ENCODE data around the gene PNCK.

Gene PNCK

DNA sequence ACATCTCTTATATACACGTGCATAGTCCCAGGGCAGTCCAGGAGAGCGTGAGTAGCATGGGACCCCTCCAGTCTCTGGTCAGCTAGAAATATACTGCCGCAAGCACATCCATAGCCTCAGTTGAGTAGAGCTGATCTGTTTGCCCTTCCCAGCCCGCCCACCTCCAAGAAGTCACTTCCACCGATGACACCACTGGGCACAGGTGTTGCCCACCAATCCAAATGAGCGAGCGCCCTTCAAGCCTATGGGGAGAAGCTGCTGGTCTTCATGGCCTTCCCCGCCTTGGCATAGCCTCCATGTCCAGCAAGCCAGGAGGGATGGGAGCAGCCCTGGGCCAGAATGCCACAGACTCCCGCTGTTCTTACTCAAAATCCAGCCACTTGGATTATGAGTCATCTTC lies 16.5 kb downstream of the PNCK start:
- DNase-seq = no peak

DNA sequence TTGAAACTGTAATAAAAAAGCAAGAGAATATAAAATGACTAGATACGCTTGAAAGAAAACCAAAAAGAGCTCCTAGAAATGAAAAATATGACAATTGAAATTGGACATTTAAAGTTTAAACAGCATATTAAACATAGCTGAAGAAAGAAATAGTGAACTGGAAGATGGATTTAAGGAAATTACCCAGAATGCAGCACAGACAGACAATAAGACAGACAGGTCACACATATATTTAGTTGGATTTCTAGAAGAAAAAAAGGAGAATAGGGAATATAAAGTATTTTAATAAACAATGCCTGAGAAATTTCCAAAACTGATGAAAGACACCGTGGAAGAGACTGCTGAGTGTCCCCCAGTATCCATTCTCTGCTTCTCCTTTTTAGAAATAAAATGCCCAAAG lies 20.1 kb downstream of the PNCK start:
- DNase-seq = no peak

DNA sequence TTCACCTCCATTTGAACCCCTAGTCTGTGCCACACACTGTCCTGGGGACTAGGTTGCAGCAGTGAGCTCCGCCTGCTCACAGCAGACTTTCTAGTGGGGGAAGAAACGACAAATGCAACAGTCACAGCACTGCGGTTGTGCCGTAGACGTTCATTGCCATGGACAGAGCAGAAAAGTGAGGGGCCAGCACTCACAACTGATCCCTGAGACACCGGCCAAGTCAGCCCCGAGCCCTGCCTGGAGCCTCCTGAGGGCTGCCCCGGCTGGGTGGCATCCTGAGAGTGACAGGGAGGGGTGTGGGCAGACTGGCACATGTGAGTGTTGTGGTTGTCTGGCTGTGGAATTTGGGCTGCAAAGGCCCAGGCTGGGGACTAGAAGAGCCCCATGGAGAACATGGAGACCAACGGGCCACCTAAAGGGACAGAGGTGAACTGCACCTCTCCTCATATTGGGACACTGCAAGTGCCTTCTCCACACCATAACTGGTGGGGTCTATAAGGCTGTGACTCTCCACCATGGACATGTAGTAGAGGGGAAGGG lies 22.0 kb downstream of the PNCK start:
- no peak for DNase-seq

DNA sequence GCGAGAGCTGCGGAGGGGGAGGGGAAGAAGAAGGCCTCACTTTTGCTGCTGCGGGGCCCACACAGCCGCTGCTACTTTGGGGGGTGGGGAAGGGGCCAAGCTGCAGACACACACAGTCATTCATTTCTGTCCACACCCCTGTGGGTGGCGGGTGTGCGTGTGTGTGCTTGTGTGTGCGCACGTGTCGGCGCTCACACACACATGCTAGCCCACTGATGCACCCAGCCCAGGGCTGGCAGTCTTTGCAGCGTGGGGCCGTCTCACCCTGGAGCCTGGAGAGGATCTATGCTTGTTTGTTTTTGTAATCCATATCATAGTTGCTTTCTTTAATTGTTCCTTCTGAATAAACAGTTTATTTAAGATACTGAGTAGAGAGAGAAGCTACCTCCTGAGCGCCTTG lies 22.7 kb downstream of the PNCK start:
- no peak for DNase-seq

DNA sequence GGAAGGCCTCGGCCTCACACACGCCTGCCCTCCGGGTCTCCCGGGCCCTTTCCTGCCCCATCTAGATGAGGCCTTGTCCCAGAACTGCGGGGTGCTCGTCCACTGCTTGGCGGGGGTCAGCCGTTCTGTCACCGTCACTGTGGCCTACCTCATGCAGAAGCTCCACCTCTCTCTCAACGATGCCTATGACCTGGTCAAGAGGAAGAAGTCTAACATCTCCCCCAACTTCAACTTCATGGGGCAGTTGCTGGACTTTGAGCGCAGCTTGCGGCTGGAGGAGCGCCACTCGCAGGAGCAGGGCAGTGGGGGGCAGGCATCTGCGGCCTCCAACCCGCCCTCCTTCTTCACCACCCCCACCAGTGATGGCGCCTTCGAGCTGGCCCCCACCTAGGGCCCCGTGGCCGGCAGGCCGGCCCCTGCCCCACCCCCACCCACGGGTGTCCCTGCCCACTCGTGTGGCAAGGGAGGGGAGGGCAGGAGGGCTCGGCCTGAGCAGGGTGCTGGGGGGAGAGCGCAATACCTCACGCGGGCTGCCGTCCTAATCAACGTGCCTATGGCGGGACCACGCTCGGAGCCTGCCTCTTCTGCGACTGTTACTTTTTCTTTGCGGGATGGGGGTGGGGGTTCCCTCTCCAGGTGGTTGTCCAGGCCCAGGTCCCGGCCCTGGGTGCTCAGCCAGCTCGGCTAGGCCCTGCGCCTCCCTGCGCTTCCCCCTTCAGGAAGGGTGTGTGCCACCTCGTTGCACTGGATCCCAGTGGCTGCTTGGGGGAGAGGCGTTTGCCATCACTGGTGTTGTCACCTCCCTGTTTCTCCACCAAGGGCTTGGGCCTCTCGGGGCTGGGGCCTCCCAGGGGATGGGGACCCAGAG lies 23.5 kb downstream of the PNCK start:
- no peak for DNase-seq

DNA sequence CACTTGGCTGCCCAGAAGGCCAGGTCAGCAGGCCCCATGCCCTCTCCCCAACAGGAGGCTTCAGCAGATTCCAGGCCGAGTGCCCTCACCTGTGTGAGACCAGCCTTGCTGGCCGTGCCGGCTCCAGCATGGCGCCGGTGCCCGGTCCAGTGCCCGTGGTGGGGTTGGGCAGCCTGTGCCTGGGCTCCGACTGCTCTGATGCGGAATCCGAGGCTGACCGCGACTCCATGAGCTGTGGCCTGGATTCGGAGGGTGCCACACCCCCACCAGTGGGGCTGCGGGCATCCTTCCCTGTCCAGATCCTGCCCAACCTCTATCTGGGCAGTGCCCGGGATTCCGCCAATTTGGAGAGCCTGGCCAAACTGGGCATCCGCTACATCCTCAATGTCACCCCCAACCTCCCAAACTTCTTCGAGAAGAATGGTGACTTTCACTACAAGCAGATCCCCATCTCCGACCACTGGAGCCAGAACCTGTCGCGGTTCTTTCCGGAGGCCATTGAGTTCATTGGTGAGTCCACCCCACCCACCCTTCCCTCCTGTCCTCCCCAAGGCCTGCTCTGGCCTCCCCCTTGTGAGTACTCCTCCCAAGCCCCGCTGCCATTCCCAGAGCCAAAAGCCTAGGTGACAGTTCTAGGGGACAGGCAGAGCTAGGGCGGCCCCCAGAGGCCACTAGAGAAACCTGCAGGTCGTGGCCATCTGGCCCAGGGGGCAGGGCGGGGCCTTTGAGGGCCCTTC lies 24.3 kb downstream of the PNCK start:
- DNase-seq = peak; percentile 50

DNA sequence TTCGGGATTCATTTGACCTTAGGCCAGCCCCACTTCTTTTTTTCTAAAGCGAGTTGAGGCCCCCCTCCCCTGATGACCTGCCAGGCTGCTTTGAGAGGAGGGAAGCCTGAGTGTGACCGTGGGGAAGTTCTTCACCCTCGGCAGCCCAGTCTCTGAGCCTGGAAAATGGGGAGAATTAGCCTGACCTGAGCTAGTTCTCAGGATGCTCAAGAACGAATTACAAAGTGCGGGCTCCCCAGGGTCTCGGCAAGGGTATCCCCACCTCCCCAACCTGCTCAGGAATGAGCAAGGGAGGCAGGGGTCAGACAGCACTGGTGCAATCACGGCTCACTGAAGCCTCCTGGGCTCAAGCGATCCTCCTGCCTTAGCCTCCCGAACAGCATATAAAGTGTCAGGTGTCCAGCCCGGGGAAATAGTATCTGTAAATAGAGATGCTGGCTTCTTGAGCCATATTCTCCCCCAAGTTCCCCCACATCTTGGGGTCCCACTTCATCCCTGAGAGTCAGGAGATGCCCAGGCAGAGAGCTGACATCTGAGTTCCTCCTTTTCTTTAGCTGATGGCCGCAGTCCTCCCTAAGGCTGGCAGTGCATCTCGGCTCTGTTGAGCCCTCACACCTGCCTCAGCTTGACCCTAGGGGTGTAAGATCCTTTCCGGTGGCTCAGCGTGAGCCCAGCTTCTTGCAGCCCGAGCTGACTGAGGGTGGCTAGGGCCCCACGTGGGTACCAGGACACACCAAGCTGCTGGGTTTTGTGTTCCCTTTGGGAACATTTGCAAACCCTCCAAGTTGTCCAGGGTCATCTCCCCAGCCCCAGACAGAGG lies 25.0 kb downstream of the PNCK start:
- no peak for DNase-seq

DNA sequence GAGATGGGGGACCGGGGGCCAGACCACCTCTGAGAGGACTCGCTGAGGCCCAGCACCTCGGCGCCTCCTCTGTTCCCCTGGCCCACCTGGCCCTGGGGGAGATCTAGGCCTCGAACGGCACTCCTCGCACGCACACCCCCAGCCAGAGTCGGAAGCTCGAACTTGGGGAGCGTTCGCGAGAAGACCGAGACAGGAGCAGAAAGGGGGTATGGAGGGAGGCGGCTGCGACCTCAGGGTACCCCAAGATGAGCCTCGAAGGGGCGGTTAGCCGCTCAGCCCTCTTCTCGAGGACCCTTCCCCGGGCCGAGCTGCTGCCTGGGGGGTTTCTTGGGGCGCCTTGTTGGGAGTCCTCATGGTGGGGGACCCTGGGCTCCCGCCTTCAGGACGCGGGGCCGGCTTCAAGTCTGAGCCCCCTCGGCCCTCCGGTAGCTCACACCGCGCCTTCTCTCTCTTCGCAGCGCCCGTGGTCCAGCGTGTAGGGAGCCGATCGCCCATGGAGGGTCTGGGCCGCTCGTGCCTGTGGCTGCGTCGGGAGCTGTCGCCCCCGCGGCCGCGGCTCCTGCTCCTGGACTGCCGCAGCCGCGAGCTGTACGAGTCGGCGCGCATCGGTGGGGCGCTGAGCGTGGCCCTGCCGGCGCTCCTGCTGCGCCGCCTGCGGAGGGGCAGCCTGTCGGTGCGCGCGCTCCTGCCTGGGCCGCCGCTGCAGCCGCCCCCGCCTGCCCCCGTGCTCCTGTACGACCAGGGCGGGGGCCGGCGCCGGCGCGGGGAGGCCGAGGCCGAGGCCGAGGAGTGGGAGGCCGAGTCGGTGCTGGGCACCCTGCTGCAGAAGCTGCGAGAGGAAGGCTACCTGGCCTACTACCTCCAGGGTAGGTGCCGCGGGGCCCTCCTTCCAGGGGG lies 25.9 kb downstream of the PNCK start:
- DNase-seq = no peak

DNA sequence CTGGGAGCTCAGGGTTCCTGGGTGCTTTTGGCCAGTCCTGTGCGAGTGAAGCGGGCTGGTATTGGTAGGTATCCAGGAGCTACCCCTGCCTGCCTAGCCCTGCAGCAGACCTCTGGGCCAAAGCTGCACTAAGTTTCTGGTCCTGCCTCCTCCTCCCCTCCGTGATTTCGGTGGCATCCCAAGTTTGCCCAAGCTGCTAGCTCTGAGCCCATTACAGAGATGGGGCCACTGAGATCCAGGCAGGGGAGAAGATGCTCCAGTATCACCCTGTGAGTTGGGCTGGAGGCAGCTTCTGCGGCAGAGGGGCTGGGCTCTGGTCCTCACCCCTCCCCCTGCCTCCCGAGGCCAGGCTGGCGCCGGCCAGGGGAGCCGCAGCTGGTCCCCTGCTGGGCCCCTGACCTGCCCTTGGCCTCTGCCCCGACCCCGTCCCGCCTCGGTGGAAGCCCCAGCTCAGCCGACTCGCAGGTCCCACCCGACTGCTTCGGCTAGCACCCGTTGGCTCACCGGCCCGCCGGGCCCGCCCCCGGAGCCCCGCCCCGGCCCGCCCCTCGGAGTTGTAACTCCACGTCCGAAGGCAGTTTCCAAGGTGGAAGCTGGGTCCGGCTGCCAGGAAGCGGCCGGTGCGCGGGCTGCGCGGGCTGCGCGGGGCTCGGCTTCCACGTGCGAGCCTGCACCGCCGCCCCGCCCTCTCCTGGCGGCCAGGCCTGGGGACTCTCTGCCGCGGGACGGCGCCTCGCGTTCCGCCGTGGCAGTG lies 26.8 kb downstream of the PNCK start, which contains the start of gene DUSP9:
DUSP9 (plus strand) TSS at position 584 of the 754 bp plus-strand sequence. CDS start 751 bp downstream, outside the sequence.
- DNase-seq = no peak

DNA sequence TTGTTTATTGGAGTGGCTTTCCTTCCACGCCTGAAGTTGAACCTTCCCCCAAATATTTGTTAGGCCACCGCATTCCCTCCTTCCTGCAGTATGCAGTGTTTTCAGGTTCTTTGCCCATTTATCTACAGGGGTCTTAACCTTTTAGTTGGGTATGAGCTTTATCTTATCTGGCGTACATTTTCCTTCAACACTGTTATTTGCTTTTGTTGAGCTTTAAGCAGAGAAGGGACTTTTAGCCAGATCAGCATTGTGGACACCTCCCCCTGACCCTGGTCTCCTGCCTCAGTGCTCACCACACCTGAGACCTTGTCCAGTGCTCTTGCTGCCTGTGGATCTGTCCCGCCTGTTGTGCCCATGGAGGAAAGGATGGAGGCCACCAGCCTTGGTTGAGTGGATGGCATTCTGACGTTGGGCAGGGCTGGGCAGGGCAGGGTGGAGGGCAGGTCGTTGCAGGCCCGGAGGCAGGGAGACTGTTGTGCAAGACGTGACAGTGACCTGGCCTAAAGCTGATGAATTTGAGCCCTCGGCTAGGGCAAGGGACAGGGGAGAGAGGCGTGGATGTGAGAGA lies 27.6 kb downstream of the PNCK start:
- no peak for DNase-seq

DNA sequence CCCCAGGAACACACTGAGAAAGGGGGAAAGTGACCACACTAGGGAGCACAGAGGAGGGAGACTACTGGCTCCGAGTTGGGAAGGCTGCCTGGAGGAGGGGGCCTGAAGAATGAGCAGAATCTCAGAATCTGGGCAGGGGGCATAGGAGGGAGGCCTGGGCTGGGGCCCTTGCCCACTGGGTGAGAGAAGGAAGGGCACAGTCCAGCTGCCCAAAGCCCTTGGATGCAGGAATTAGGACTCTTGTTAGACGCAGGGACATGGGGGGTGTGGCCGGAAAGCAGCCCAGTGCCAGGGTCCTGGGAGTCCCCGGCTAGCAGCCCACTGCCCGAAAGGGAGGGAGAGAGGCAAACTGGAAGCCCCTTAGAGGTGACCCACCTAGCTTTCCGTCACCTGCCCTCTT lies 28.5 kb downstream of the PNCK start:
- DNase-seq = no peak

DNA sequence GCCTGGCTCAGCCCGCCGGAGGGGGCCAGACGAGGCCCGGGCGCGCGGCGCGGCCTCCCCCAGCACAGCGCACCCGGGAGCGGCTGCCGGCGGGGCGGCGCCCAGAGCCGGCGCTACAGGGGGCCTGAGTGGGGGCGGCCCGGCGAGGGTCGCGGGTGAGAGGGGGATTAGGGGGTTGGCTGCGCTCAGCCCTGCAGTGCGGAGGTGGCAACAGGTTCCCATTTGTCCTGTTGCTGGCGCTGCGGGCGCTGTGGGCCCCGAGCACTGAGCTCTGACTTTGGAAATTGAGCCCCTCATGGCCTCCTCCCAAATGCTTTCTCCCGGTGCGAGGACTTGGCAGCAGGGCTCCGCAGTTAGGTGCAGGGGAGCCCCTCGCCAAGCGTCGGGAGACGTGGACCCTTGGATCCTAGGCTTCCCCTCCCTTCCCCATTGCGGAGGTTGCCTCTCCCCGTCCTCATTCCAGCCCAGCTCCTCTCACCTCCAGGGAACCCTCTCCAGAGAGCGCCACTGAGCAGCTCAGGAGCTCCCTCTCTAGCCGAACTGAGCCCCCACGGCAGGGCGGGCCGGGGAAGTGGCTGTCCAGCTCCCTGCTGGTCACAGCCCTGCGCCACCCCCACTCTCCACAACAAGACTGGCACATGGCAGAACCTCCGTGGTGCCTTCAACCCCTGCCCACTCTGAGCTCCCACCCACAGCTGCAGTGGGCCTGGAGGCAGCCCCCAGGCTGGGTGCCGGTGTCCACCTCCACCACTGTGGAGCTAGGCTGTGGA lies 29.1 kb downstream of the PNCK start:
- DNase-seq = no peak

DNA sequence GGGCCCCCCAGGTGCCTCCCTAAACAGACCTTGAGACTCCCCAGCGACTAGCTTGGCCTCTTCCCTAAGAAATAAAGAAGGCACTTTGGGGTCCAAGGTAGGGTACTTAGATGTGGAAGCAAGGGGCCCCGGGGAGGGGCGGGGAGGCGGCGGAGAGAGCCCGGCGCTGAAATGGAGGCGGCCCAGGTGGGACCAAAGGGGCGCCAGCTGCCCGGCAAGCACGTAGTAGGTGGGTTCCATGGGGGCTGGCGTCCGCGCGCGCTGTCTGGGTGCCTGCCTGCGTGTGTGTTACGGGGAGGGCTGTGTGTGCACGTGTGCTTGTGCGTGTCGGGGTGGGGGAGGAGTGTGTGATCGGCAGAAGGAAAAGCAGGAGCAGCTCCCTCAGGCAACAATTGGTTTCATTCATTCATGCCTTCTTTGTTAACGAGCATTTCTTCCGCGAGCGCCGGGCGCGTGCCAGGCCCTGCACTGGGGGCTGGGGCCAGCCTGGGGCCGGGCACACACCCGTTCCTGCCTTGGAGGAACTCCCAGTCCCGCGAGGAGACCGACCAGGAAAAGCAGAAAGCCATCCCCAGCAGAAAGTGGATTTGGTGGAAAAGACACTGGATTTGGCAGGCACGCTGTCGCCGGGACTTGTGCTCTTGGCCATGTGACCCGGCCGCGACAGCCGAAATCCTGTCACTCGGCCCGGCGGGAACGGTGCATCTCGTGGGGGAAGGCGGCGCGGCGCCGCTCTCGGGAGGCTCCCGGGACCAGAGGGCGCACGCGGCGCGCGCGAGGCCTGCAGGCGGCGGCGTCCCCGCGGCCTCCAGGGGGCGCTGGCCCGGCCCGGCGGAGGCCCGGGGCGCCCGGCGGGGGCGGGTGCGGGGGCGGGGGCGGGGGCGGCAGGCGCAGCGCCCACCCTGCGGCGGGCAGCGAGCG lies 29.9 kb downstream of the PNCK start:
- DNase-seq = no peak

DNA sequence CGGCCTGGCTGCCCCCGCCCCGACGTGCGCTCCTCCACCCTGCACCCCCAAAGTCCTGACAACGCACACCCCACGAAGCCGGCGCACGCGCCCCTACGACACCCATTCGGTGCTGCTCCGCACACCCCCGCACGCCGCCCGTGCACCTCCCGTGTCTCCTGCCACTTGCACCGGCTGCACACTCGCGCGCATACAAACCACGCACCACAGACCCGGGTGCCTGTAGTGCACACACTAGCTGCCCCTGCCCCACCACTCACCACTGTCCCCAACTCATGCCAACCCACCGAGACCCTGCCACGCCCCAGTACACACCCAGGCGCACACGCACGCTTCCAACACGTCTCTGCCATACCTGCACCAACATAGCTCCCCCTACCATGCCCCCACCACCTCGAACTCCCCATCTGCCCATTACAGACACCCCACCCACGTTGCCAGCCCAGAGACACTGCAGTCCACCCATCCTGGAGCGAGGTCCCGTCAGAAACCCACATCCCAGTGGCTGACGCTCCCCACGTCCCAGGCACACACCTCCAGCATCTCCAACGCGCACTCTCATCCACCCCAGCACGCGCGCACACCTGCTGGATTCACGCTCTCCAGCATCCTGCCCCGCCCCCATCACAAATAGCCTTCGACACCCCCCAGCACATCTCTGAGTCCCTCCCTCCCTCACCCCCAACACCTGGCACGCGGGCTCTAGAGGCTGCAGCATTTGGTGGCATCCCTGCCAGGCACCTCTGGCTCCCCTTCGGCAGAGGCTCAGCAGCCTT lies 30.8 kb downstream of the PNCK start:
- no peak for DNase-seq

DNA sequence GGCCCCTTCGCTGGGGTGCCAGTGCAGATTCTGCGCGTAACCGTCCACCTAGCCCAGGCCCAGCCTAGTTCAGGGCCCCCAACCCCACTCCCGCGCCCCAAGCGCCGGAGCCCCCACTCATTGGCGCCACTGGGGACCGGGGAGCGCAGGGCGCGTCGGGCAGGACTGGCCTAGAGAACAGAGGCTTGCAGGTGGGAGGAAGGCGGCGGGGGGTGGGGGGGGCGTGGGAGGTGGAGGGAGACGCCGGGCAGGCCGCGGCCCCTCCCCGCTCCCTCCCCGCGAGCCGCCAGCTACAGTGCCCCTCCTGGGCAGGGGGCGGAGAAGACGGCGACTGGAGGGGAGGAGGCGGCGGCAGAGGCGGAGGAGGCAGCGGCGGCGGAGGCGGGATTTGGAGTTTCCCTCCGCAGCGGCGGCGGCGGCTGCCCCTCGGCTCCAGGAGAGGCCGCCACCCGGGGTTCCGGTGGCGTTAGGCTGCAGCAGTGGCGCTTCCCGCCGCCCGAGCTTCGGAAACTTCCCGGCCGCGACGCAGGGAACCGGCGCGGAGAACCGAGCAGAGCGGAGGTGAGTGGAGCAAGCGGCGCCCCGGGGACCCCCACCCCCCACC lies 31.5 kb downstream of the PNCK start:
- no peak for DNase-seq

DNA sequence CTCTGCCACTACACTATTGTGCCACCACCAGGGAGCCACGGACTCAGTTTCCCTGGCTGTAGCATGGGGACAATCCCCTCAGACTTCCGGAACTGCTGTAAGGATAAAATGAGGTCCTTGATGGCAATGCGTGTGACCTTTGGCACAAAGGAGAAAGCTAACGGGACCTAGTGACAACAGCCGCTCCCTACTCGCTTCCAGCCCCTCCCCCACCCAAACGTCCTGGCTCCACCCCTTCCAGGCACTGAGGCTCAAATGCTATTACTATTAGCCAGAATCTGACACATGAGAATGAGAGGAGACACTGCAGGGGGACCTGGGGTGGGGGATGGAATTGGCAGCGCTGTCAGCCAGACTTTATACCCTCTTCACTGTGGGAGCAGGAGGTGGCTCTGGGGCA lies 32.0 kb downstream of the PNCK start:
- DNase-seq = no peak

DNA sequence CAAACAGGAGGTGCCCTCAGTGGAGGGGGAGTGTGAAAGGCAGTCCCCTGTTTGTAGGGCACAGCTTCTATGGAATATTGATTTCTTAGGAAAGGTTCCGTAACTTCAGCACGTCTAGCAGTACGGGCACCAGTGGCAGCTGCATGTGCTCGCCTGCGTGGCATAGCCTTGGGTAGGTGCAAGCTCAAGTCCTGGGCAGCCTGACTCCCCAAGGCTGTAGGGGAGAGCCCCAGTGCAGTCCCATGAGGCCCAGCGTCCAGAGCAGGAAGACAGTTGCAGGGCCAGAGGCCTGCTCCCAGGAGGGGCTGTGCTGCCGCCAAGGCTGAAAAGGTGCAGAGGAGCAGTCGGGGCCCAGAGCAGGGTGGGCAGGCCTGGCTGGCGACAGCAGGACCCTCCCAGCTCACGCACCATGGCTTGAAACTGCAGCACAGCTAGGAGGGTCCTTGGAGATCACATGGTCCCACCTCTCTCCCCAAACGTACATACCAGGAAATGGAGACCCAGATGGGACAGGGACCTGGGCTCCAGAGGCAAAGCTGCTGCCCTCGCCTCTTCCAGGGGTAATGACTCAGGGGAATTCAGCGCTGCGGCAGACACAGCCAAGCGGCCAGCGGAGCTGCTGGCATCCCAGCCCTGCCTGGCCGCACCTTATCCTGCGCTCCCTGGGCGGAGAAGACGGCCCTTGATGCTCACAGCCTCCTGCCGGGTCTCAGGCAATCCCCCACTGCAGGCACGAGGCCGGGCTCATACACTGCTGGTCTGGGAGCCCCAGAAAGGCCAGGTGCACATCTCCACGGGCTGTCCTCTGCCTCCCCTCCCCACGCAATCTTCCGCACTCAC lies 32.7 kb downstream of the PNCK start:
- no peak for DNase-seq
